Transverse colon (tissue), 4 donors: Measurements from ENCODE around the gene CERKL. TPM values are rescaled to one million over a fixed set of nuclear protein-coding genes. Genes with fewer than 3 reads are reported as not detected.

Experiments used
- DNase-seq: peaks from one replicate; pipeline ENCODE4 v3.0.0-alpha.2; 2019
- H3K27ac ChIP-seq, 4 donors: fragments of 200-600 bp; sonication (generic); 2 replicates each; pipeline ENCODE4 v1.5.1; 2016 to 2018; ENCODE audit warnings: inconsistent platforms in 4 of 4
- H3K27me3 ChIP-seq: fragments of 200-600 bp; sonication (generic); 2 replicates; pipeline ENCODE4 v1.5.1; 2017; ENCODE audit warnings: inconsistent platforms
- H3K36me3 ChIP-seq, 4 donors: fragments of 200-600 bp; sonication (generic); 2 replicates each; pipeline ENCODE4 v1.5.1; 2017 to 2019; ENCODE audit warnings: inconsistent platforms in 4 of 4
- H3K4me1 ChIP-seq, 4 donors: fragments of 200-600 bp; sonication (generic); 2 replicates each; pipeline ENCODE4 v1.5.1; 2017 to 2020; ENCODE audit warnings: inconsistent platforms in 4 of 4
- H3K4me3 ChIP-seq, 4 donors: fragments of 200-600 bp; sonication (generic); 1 replicate in 1 of 4; 2 replicates in 3 of 4; pipeline versions ENCODE4 v1.5.1 to v1.6.1; 2017 to 2019; ENCODE audit warnings: inconsistent platforms in 4 of 4
- H3K9me3 ChIP-seq, 2 donors: fragments of 200-600 bp; sonication (generic); 2 replicates each; pipeline ENCODE4 v1.5.1; 2017 to 2019; ENCODE audit warnings: inconsistent platforms in 2 of 2
- EP300 ChIP-seq: sonication (generic); formaldehyde crosslinking; IDR thresholded peaks from one replicate; pipeline ENCODE4 v1.6.1; 2017; ENCODE audit warnings: antibody characterized with exemption, low read depth
- POLR2A ChIP-seq: fragments of 450-650 bp; IDR thresholded peaks from one replicate; pipeline ENCODE4 v1.6.1; 2016; ENCODE audit warnings: antibody characterized with exemption, mild to moderate bottlenecking, moderate library complexity
- POLR2AphosphoS5 ChIP-seq, 3 donors: sonication (generic); formaldehyde crosslinking; IDR thresholded peaks; one replicate each; pipeline ENCODE4 v1.6.1; 2016; ENCODE audit warnings: antibody characterized with exemption in 3 of 3
- WGBS, 2 donors: methylation state at CpG; one replicate each; pipeline ENCODE4 v1.1.5; 2018; ENCODE audit warnings: low coverage in 1 of 2; 5-methylcytosine and 5-hydroxymethylcytosine counted together
- in situ Hi-C, 4 donors: fragments of 200-750 bp; cut with MboI; loops; one replicate each; pipeline versions ENCODE4 v1.15.0 to v1.15.1; 2017; ENCODE audit warnings: low sequenced_read_pairs in 3 of 4, low pct_ligation_motif_present in 1 of 4, low pct_unique_long_range_greater_than_20kb in 1 of 4
- intact Hi-C: fragments of 100-400 bp; cut with DNase I; formaldehyde crosslinking; loops from one replicate; pipeline ENCODE4 v1.15.1; 2023; ENCODE audit warnings: low total_unique reads
- total RNA-seq, 4 donors: library from RNA; depleted of rRNA; stranded (reverse); fragments of >200 nt; gene quantifications; one replicate each; pipeline ENCODE4 v1.1.0, GENCODE V29; 2016
- TF ChIP-seq, protein P1 (sequence below), 5 experiments: fragments of 200-600 bp in 3 of 5; fragments of 450-650 bp in 2 of 5; sonication (generic) in 3 of 5; IDR thresholded peaks; 1 replicate in 2 of 5; 2 replicates in 3 of 5; pipeline ENCODE4 v1.5.1; 2016 to 2017; ENCODE audit warnings: antibody characterized with exemption in 5 of 5, inconsistent platforms in 3 of 5, mild to moderate bottlenecking in 2 of 5, moderate library complexity in 1 of 5

CERKL gene
- total RNA-seq, 4 donors from 2014 or later: 0.32 TPM; not detected in 3

GRCh38 chr2:181657379-181657778 lies 474 bp upstream of the CERKL start:
- TF ChIP-seq POLR2A (no peak), EP300 (no peak), POLR2AphosphoS5 (IDR thresholded peaks at IDR 0.05) (no peak)
- TF ChIP-seq, protein P1, sequence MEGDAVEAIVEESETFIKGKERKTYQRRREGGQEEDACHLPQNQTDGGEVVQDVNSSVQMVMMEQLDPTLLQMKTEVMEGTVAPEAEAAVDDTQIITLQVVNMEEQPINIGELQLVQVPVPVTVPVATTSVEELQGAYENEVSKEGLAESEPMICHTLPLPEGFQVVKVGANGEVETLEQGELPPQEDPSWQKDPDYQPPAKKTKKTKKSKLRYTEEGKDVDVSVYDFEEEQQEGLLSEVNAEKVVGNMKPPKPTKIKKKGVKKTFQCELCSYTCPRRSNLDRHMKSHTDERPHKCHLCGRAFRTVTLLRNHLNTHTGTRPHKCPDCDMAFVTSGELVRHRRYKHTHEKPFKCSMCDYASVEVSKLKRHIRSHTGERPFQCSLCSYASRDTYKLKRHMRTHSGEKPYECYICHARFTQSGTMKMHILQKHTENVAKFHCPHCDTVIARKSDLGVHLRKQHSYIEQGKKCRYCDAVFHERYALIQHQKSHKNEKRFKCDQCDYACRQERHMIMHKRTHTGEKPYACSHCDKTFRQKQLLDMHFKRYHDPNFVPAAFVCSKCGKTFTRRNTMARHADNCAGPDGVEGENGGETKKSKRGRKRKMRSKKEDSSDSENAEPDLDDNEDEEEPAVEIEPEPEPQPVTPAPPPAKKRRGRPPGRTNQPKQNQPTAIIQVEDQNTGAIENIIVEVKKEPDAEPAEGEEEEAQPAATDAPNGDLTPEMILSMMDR (IDR thresholded peaks at IDR 0.05): no peak
- H3K4me3 ChIP-seq: peak overlapping the region in 1 of 4 donors; percentile 32
- DNase-seq: no peak

GRCh38 chr2:181655519-181655918 lies 1.4 kb downstream of the CERKL start:
- 73 to 85% methylated on average over 7 of the region's 7 CpGs for WGBS, 2 donors
- in situ Hi-C loops (no loop called here), intact Hi-C loops (no loop called here)
- TF ChIP-seq, protein P1 (IDR thresholded peaks at IDR 0.05): no peak
- TF ChIP-seq POLR2A: no peak
- TF ChIP-seq POLR2AphosphoS5 (IDR thresholded peaks at IDR 0.05): no peak
- TF ChIP-seq EP300: no peak
- no peak for DNase-seq
- Histone ChIP-seq H3K9me3 (no peaks in the 10 kb centered on the region), H3K27ac (no peak overlapping the region), H3K4me1 (peaks cover 0 to 14% (median 6%) of the 10 kb centered on the region in 4 donors), H3K4me3 (peak overlapping the region in 1 of 4 donors; percentile 18), H3K36me3 (no peaks in the 10 kb centered on the region), H3K27me3 (peaks cover 25% of the 10 kb centered on the region)

More at GRCh38 chr2:181657379-181657778, 474 bp upstream of the CERKL start:
- Histone ChIP-seq H3K4me1 (peaks cover 0 to 14% (median 6%) of the 10 kb centered on the region in 4 donors), H3K36me3 (no peaks in the 10 kb centered on the region), H3K27me3 (peaks cover 25% of the 10 kb centered on the region), H3K27ac (no peak overlapping the region), H3K9me3 (no peaks in the 10 kb centered on the region)
- intact Hi-C loops (no loop called here), in situ Hi-C loops (no loop called here)
- 85% methylated on average over 4 of the region's 4 CpGs; no CpG with 5 or more reads in 1 of the 2 donors for WGBS, 2 donors

DNA sequence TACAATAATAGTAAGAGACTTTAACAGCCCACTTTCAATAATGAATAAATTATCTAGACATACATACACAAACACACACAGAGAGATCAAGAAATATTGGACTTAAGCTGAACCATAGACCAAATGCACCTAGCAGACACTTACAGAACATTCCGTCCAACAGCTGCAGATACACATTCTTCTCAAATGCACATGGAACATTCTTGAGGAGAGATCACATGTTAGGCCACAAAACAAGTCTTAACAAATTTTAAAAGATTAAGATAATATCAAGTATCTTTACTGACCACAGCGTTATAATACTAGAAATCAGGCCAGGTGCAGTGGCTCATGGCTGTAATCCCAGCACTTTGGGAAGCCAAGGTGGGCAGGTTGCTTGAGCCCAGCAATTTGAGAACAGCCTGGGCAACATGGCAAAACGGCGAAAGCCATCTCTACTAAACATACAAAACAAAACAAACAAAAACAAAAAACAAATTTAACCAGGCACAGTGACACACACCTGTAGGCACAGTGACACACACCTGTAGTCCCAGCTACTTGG lies 7.4 kb downstream of the CERKL start:
- H3K27ac ChIP-seq: no peak overlapping the region
- no peaks in the 10 kb centered on the region for H3K4me1 ChIP-seq
- no peak for DNase-seq
- in situ Hi-C loops: no loop called here
- no peaks in the 10 kb centered on the region for H3K27me3 ChIP-seq
- intact Hi-C loops: no loop called here
- TF ChIP-seq POLR2AphosphoS5 (IDR thresholded peaks at IDR 0.05): no peak
- TF ChIP-seq EP300: no peak
- TF ChIP-seq, protein P1 (IDR thresholded peaks at IDR 0.05): no peak
- TF ChIP-seq POLR2A: no peak
- H3K36me3 ChIP-seq: no peaks in the 10 kb centered on the region
- 84 to 85% methylated on average over 2 to 4 of the region's 4 CpGs for WGBS, 2 donors
- H3K4me3 ChIP-seq: no peak overlapping the region
- H3K9me3 ChIP-seq: no peaks in the 10 kb centered on the region

DNA sequence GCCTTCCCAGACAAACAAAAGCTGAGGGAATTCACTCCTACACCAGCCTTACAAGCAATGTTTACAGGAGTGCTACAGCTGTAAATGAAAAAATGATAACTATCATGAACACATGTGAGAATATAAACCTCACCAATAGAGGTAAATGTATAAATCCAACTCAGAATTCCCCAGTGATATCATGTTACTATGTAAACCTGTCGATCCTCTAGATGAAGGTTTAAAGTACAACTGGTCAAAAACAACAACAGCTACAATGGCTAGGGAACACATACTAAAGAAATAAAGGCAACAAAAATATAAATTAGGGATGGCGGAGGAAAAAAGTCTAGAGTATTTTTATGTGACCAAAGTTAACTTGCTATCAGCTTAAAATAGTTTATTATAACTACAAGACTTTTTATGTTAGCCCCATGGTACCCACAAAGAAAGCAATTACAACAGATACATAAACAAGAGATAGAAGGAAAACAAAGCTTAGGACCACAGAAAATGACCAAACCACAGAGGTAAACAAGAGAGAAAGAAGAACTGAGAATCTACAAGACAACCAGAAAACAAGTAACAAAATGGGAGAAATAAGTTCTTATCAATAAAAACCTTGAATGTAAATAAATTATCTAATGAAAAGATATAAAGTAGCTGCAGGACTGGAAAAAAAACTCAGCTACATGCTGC lies 8.3 kb downstream of the CERKL start:
- no peak for TF ChIP-seq EP300
- no peak for TF ChIP-seq POLR2A
- no peak for TF ChIP-seq POLR2AphosphoS5 (IDR thresholded peaks at IDR 0.05)
- TF ChIP-seq, protein P1 (IDR thresholded peaks at IDR 0.05): no peak
- H3K4me1 ChIP-seq: no peaks in the 10 kb centered on the region
- intact Hi-C loops: no loop called here
- in situ Hi-C loops: no loop called here
- DNase-seq: no peak
- H3K27ac ChIP-seq: no peak overlapping the region
- no peak overlapping the region for H3K4me3 ChIP-seq
- no peaks in the 10 kb centered on the region for H3K27me3 ChIP-seq
- H3K9me3 ChIP-seq: no peaks in the 10 kb centered on the region
- 90% methylated on average over 2 of the region's 2 CpGs; no CpG with 5 or more reads in 1 of the 2 donors for WGBS, 2 donors
- H3K36me3 ChIP-seq: no peaks in the 10 kb centered on the region
